ENCODE results near the gene ABAT.
"Not testable (repeated sequence)": the region's sequence is repeated elsewhere in the genome, so short reads cannot be mapped to it uniquely, and the experiment has no call there.

The ABAT gene

GRCh38 chr16:8751481-8752311 lies 77.3 kb downstream of the ABAT start:
- FAIRE-seq: no peak

GRCh38 chr16:8752706-8753105 lies 78.3 kb downstream of the ABAT start:
- no peak for FAIRE-seq

- no peak for FAIRE-seq
These were observed 79.1 kb downstream of the ABAT start for GRCh38 chr16:8753416-8754054.

- no peak for FAIRE-seq
These were observed 82.3 kb downstream of the ABAT start for GRCh38 chr16:8756755-8757154.

GRCh38 chr16:8758022-8758421 lies 83.6 kb downstream of the ABAT start:
- no peak for FAIRE-seq

GRCh38 chr16:8760021-8760420 lies 85.6 kb downstream of the ABAT start:
- FAIRE-seq: no peak

- no peak for FAIRE-seq
These were observed 86.7 kb downstream of the ABAT start for GRCh38 chr16:8761078-8761477.

GRCh38 chr16:8762254-8762653 lies 87.8 kb downstream of the ABAT start:
- FAIRE-seq: no peak

- FAIRE-seq: no peak
These were observed 88.7 kb downstream of the ABAT start for GRCh38 chr16:8763083-8763482.

GRCh38 chr16:8763899-8764298 lies 89.5 kb downstream of the ABAT start:
- FAIRE-seq: no peak

GRCh38 chr16:8764525-8765250 lies 90.3 kb downstream of the ABAT start:
- FAIRE-seq: no peak

- no peak for FAIRE-seq
These were observed 92.8 kb downstream of the ABAT start for GRCh38 chr16:8767176-8767575.

- no peak for FAIRE-seq
These were observed 93.9 kb downstream of the ABAT start for GRCh38 chr16:8768283-8768682.

- no peak for FAIRE-seq
These were observed 94.3 kb downstream of the ABAT start for GRCh38 chr16:8768692-8769091.

- no peak for FAIRE-seq
These were observed 99.1 kb downstream of the ABAT start for GRCh38 chr16:8773537-8773936.

- no peak for FAIRE-seq
These were observed 99.8 kb downstream of the ABAT start for GRCh38 chr16:8774208-8774607.

GRCh38 chr16:8775359-8775758 lies 100.9 kb downstream of the ABAT start:
- no peak for FAIRE-seq

GRCh38 chr16:8776129-8776584 lies 101.7 kb downstream of the ABAT start:
- no peak for FAIRE-seq

GRCh38 chr16:8777217-8777616 lies 102.8 kb downstream of the ABAT start:
- no peak for FAIRE-seq

GRCh38 chr16:8781797-8782196 lies 107.4 kb downstream of the ABAT start:
- no peak for FAIRE-seq

GRCh38 chr16:8782673-8783072 lies 108.3 kb downstream of the ABAT start:
- FAIRE-seq: no peak

- no peak for FAIRE-seq
These were observed 111.0 kb downstream of the ABAT start for GRCh38 chr16:8785408-8785807.

GRCh38 chr16:8786316-8786715 lies 111.9 kb downstream of the ABAT start:
- FAIRE-seq: not testable (repeated sequence)
